CD4-positive, alpha-beta T cell treated with Interleukin-17A for 1 hour (primary cell): ENCODE data around the gene ZNF202.
"Not testable (repeated sequence)": the region's sequence is repeated elsewhere in the genome, so short reads cannot be mapped to it uniquely, and the experiment has no call there.

Experiments used
- DNase-seq: peaks from one replicate; pipeline ENCODE4 v3.0.0-alpha.2; 2020

ZNF202 gene

DNA sequence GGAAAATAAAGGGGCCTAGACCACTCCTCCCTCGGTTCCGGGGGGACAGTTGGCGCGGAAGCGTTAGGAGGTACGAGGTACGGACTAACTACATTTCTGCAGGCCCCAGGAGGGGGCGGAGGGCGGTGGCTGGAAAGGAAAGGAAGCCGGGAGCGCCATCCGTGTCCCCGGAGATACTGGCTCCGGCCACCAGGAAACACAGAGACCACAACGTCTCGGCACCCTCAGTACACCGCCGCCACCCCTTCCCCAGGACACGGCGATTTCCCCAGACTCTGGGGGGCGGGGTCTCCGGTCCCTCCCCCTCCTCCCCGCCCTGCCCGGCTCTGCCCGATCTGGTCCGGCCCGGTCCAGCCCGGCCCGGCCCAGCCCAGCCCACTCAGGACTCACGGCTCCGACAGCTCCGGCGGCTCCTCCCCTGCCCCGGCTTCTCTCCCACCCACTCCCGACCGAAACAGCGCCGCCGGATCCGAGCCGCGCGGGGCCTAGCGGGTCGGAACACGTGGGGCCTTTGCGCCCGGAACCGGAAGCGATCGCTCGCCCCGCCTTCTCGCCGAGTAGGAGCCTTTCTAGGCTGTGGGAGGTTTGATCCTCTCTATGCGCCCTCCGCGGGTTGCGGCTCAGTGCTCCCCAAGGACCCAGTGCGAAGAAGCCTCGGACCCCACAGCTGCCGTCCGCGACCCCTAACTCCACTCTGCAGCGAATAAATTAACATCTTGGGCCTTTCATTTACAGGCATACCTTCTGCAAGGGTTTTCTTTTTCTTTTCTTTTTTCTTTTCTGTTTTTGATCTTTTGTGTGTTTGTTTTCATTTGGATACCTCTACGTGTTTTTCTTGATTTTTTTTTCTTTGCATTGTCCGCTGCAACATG is at the start of gene ZNF202:
TSS of gene ZNF202 (minus strand) at position 502 of the 872 bp plus-strand sequence. CDS start 10,772 bp downstream, outside the sequence.
- DNase-seq: peak; percentile 91

DNA sequence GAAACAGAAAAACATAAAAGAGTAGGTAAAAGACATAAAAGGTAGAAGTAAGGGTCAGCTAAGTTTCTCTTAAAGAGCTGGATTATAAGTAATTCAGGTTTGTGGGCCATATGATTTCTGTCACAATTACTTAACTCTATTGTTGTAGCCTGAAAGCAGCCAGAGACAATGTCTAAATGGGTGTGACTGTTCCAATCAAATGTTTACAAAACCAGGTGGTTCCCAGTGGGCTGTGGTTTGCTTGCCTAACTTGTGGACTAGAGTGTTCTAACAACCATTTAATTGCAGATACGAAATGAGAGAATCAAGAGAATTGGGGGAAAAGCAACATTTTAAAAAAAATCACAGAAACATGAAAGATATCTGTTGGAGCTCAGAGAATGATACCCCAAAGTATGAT is 42.1 kb upstream of the ZNF202 start:
- DNase-seq: no peak

DNA sequence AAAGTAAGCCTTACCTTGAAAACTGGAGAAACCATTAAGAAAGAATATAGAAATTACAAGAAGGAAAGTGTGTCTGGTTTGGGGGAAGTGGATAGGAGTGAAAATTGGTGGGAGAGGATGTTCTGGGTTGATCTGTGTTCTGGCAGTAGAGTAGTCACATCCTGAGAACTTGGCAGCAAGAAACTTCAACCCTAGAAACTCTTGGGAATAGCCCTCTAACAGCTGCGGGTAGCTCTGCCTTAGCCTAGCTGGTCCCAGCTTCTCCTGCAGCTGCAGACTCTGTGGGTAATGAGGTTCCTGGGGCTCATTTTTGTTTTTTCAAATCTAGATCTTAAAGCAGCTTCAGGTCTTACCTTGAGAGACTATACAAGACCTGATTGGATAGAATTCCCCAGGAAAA is 37.1 kb upstream of the ZNF202 start:
- DNase-seq: no peak

DNA sequence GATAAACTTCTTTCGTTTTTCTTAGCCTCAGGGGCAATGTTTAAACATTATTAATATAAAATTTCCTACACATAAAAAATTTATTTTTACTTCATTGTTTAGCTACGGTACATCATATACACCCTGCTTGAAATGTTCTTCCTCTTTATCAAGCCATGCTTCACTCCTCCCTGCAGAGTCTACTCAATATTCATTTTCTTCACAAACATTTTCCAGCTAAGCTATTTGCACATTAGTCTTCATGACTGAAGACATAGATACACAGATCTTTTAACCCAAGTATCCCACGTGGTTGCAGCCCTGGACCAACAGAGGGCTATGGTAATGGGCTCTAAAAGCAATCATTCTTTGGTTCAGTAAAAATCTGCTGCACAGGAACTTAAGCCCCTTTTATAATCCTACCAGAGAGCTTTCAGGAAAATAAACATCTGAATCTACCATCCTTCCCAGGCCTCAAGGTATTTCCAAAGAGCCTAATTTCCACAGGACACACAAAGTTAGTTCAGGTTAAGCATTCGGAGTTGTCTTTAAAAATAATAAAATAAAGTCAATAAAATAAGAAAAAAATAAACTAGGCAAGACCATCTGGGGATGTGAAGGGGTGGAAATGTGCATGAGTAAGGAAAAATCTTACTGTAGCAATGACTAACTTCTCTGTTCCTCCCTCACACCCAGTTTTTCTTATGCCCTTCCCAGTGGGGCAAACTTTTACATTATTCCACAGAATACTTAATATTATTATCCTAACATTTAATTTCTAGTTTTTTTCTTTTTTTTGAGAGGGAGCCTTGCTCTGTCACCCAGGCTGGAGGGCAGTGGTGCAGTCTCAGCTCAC is 34.5 kb upstream of the ZNF202 start:
- DNase-seq: no peak

DNA sequence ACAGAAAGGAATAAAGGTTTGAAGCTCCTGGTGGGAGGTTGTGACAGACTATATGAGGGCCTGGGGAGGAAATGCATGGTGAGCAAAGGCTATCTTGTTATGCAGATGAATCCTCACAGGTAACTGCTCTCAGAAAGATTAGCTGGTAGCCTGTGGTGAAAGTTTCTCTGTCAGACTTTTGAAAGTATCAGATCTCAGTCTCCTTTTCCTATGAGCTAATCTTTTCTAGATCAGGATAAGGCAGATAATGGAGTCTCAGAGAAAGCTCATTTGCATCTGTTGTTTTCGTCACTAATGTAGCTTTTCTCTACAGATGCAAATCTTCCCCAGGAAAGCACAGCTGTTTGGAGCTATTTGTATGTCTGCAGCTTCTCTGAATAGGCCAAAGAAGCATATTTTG is 33.8 kb upstream of the ZNF202 start:
- no peak for DNase-seq

DNA sequence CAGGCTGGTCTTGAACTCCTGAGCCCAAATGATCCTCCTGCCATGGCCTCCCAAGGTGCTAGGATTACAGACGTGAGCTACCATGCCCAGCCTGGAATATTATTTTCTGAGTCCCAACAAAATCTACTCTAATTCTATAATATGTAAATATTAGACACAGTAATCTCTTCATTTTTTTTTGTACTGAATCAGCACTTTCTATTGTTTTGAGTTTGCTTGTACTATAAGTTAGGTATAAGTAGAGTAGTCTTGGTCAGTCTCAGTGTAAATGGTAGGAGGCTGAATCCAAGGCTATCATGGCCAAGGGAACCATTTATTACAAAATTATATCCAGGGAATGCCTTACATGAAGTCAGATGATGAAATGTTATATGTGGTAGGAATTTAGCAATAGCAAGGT is 32.5 kb upstream of the ZNF202 start:
- DNase-seq: no peak

DNA sequence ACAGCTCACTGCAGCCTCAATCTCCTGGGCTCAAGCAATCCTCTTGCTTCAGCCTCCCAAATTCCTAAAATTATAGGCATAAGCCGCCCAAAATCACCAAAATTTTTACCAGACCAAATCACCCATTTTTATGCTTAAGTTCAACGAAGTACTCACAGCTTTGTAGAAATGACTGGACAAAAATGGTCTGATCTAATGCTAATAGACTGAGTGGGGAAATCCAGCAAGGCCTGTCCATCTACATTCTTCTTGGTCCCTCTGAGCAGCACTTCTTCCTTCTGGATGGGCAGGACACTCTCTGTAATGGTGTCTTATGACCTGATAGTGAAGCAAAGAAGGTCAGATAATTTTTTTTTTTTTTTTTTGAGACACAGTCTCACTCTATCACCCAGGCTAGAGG is 31.6 kb upstream of the ZNF202 start:
- no peak for DNase-seq

DNA sequence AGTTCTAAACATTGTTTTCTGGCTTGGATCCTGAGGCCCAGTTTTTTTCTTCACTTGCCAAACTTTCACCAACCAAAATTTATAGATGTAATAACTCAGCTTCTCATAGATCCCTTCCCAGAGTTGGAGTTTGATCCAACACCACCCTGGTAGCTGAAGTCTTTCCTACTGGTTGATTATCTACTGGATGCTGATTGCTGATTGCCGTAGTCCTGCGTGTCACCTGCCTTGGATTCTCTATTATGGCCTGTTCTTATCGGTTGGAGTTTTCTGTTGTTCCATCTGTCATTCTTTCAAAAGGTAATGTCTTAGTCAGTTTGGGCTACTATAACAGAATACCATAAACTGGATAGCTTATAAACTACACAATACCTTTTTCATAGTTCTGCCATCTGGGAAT is 30.2 kb upstream of the ZNF202 start:
- DNase-seq: no peak

DNA sequence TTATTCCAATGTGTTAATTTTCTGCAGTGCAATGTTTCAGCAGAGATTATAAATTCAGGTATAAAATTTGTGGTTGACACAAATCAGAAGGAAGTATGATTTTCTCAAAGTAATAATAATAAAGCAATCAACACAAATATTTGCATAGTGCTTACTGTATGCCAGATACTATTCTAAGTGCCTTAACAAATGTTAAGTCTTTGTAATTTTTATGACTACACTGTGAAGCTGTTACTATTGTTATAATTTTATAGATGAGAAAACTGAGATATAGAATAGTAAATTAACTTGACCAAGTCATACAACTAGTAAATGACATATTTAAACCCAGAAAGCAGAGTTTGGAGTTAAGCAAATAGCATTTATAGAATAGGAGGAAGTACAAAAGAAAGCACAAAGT is 29.3 kb upstream of the ZNF202 start:
- DNase-seq: no peak

DNA sequence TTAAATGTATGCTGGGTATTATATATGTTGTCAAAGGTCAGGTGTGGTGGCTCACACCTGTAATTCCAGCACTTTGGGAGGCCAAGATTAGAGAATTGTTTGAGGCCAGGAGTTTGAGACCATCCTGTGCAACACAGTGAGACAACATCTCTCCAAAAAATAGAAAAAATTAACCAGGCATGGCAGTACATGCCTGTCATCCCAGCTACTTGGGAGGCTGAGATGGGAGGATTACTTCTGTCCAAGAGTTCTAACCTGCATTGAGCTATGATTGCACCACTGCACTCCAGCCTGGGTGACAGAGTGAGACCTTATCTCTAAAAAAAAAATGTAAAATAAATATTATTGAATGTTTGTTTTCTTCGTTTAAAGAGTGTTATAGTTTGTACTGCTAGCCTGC is 24.1 kb upstream of the ZNF202 start:
- no peak for DNase-seq

DNA sequence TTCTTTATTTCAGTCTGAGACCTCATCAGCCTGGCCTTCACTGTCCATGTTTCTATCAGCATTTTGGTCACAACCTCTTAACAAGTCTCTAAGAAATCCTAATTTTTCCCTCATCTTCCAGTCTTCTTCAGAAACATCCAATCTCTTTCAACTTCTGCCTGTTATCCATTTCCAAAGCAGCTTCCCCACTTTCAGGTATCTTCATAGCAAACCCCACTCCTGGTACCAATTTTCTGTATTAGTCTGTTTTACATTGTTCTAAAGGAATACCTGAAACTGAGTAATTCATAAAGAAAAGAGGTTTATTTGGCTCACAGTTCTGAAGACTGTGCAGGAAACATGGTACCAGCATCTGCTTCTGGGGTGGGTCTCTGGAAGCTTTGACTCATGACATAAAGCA is 21.0 kb upstream of the ZNF202 start:
- DNase-seq: no peak

DNA sequence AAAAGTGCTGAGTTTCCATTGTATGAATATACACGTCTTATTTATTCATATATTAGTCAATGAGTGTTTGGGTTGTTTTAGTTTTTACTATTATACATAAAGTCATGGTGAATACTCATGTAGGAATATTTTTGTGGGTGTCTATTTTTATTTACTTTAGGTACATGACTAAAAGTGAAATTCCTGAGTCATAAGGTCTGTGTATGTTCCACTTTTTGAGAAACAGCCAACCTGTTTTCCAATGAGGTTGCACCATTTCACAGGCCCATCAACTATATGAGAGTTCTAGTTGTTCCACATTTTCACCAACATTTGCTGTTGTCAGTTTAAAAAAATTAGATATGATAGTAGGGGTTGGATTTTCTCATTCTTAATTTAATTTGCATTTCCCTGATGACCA is 19.4 kb upstream of the ZNF202 start:
- DNase-seq: no peak

DNA sequence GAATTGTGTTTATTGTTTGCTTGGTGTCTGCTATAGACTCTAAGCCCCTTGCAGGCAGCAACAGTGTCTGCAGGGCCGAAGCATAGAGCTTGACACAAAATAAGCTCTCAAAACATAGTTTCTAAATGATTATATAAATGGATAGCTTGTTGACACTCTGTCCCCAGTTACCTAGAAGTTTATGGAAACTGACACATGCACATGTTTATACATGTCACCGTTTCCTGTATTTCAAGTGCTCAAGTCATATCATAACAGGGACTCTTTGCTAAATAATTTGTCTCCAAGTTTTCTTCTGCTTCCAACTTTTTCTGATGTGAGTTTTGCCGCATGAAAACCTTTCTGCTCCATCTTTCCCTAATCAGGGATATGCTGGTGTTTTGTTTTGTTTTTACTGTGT is 16.5 kb upstream of the ZNF202 start:
- no peak for DNase-seq

DNA sequence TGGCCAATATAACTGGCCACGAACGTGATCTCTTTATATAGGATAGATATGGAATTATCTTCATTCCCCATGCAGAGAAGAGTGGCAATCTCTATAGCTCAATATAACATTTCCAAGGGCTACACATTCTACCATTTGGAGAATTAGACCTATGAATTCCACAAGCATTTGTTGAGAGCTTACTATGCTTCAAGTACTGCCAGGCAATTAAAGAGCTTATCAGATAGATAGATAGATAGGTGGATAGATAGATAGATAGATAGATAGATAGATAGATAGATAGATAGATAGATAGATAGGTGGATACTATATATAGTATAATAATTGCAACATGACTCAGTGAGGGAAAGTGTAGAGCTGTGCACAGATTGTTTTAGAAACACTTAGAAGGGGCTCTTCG is 14.4 kb upstream of the ZNF202 start:
- no peak for DNase-seq

DNA sequence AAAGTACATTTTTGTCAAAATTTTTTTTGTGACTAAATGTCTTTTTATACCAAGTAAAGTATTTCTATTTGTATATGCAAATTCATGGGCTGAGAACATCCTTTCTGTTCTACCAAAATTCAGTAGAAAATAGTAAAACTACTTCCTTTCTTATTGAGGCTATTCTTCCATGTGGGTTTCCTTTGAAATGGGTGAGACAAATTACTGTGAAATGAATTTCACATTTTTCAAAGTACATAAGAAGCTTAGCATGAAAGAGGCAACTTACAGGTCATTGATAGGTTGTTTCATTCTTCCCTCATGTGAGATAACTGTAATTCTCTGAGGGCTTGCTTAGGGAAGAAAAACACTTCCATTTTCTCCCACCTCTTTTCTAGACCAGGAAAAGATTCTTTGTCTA is 13.9 kb upstream of the ZNF202 start:
- DNase-seq: no peak

DNA sequence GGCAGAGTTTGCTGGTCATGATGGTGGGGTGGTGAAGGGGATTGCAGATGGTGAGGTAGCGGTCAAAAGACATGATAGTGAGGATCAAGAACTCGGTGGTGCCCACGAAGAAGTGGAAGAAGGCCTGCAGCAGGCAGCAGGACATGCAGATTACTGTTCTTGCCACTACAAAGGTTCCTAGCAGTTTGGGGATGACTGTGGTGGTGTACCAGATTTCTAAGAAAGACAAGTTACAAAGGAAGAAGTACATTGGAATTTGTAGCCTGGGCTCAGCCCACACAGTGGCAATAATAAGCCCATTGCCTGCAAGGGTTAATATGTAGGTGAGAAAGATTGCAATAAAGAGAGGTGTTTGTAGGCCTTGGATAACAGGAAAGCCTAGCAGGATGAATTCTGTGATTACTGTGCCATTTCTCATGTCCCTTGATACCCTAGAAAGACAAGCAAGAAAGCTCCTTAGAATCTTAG is 12.7 kb upstream of the ZNF202 start, which contains the start of gene OR6X1:
TSS of gene OR6X1 (minus strand) at position 418 of the 468 bp plus-strand sequence. CDS start at position 418, 0 bp downstream.
- DNase-seq: no peak

DNA sequence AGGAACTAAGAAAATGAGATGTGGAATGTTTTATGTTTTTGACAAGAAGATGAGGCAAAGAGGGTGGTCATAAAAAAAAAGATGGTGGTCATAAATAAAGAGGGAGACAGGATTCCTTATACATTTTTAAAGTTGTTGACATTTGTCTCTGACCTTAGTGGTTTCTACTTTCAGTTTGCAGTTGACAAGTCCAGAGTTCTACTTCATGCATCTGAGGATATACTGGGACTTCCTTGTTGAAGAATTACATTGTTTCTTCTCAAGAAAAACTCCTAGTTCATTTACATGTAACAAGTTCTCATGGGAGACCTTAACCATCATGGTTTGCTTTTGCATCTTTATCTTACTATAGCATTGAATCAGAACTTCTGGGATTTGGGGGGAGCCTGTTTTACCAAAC is 11.7 kb upstream of the ZNF202 start:
- no peak for DNase-seq

DNA sequence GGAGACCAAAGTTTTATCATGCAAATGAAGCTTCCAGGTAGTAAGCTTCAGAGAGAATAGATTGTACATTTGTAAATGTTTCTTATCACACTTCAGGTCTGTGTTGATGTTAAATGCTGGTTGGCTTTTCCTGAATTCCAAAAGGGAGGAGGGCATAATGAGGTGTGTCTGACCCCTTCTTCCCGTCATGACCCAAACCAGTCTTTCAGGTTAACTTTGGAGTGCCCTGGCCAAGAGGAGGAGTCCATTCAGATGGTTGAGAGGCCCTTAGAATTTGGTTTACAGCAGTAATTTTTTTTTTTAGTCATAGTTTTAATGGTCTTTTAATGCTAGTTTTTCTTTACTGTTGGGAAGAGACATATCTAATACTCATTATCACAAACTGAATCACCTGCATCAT is 10.3 kb upstream of the ZNF202 start:
- no peak for DNase-seq

DNA sequence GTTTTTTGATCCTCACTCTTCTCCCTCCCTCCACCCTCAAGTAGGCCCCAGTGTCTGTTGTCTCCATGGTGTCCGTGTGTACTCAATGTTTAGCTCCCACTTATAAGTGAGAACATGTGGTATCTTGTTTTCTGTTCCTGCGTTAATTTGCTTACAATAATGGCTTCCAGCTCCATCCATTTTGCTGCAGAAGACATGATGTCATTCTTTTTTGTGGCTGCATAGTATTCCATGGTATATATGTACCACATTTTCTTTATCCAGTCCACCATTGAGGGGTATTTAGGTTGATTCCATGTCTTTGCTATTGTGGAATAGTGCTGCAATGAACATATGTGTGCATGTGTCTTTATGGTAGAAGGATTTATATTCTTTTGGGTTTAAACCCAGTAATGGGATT is 6.9 kb upstream of the ZNF202 start:
- DNase-seq: not testable (repeated sequence)

DNA sequence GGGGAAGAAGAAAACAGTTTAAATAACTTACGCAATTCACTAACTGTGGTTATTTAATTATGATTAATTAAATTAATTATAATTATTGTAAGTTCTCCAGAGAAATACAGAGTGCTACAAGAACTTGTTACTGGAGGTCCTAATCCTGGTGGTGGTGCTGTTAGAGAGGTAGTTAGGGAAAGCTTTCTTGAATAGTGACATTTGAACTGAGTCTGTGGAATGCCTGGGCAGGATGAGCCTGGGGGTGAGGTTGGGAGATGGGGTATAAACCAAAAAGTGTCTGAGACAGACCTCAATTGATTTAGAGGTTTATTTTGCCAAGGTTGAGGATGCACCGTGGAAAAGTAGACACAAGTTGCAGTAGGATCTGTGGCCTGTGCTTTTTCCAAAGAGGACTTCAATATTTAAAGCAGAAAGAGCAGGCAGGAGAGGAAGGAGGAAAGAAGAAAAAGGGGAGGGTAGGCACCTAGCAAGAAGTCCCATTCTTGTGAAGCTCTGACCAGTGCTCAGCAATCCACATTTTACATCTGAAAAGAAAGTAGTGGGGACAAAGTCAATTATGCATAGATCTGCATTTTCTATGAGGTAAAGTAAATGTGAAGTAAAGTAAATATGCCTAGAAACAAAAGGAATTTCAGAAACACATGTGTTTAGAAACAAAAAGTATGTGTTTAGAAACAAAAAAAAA is 4.4 kb upstream of the ZNF202 start:
- no peak for DNase-seq

DNA sequence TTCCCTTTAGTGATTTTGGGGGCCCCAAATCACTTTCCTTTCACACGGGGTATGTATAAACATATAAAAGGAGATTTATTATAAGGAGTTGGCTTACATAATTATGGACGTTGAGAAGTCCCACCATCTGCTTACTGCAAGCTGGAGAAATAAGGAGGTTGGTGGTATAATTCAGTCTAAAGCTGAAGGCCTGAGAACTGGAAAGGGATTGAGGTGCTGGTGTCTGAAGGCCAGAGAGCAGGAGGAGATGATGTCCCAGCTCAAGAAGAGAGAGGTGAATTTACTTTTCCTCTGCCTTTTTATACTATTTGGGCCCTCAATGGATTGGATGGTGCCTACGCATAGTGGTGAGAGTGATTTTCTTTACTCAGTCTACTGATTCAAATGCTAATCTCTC is 1.3 kb upstream of the ZNF202 start:
- DNase-seq: no peak

DNA sequence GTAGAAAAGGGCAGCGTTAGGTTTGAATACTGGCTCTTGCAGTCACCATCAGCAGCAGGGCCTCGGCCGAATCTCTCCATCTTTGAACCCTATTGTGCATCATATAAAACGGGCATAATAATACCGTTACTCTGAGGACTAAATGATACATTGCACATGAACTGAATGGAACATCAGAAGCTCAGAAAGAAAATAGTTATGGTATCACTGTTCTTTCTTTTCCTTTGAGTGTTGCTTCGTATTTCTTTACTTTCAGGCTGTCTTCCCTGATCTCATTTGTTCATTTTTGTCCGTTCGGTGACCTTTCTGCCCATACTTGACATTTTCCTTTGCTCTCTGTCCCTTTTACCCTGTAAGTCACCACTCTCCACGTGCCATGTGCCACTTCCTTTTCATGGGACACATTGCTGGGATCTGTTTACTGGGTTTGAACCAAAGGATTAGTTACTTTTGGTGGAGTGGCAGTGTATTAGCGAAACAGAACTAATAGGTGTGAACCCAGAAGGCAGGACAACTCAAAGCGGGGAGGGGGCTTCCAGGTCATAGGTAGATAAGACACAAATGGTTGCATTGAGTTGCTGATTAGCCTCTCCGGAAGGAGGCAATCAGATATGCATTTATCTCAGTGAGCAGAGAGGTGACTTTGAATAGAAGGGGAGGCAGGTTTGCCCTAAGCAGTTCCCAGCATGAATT is 717 bp upstream of the ZNF202 start:
- peak; percentile 3 for DNase-seq

DNA sequence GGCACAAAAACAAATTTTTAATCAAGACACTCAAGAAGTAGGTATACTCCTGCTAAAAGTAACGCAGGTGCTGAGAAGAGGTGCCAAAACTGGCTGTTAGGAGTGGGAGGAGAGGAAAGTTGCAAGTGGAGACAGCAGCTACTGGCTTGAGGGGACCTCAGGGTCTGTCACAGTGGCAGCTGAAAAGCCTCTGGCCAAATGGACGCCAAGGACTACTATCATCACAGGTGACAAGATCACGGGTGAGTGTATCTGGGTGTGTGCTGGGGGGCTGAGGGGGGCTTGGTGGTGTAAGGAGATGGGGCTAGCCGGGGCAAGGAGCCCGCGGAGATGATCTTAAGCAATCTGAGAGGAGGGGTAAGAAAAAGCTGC is 687 bp downstream of the ZNF202 start:
- peak; percentile 0 for DNase-seq
